Measurements from ENCODE around the gene PDIA6. TPM values are rescaled to one million over a fixed set of nuclear protein-coding genes. Genes with fewer than 3 reads are reported as not detected.

Gene PDIA6
- total RNA-seq, 1 donor from 2014 or later = 85.8 TPM

DNA sequence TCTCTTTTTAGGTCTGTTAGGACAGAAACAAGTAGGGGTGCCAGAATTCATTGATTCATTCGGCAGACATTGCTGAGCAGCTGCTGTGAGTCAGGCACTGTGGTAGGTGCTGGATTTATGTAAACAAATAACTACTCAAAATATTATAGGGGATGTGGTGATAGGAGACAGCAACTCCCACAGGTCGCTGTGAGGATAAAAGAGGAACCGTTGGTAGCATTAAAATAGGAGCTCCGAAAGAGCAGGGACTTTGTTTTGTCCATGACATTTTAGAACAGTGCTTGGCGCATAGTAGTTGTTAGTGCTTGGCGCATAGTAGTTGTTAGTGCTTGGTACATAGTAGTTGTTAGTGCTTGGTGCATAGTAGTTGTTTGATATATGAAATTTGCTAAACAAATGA lies 62.0 kb downstream of the PDIA6 start:
- Mint-ChIP-seq H3K27me3 (ENCODE audit: unreplicated experiment) (peaks cover 2% of the 10 kb centered on the region), H3K36me3 (ENCODE audit: unreplicated experiment) (no peaks in the 10 kb centered on the region), H3K9me3 (ENCODE audit: unreplicated experiment) (no peaks in the 10 kb centered on the region), H3K27ac (ENCODE audit: unreplicated experiment) (no peak overlapping the region), H3K4me3 (ENCODE audit: unreplicated experiment) (no peak overlapping the region), H3K4me1 (ENCODE audit: low read depth, unreplicated experiment) (no peaks in the 10 kb centered on the region)
- no peak for DNase-seq
- TF ChIP-seq, protein P1, sequence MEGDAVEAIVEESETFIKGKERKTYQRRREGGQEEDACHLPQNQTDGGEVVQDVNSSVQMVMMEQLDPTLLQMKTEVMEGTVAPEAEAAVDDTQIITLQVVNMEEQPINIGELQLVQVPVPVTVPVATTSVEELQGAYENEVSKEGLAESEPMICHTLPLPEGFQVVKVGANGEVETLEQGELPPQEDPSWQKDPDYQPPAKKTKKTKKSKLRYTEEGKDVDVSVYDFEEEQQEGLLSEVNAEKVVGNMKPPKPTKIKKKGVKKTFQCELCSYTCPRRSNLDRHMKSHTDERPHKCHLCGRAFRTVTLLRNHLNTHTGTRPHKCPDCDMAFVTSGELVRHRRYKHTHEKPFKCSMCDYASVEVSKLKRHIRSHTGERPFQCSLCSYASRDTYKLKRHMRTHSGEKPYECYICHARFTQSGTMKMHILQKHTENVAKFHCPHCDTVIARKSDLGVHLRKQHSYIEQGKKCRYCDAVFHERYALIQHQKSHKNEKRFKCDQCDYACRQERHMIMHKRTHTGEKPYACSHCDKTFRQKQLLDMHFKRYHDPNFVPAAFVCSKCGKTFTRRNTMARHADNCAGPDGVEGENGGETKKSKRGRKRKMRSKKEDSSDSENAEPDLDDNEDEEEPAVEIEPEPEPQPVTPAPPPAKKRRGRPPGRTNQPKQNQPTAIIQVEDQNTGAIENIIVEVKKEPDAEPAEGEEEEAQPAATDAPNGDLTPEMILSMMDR (IDR thresholded peaks at IDR 0.05; ENCODE audit: partially characterized antibody, unreplicated experiment) = no peak

DNA sequence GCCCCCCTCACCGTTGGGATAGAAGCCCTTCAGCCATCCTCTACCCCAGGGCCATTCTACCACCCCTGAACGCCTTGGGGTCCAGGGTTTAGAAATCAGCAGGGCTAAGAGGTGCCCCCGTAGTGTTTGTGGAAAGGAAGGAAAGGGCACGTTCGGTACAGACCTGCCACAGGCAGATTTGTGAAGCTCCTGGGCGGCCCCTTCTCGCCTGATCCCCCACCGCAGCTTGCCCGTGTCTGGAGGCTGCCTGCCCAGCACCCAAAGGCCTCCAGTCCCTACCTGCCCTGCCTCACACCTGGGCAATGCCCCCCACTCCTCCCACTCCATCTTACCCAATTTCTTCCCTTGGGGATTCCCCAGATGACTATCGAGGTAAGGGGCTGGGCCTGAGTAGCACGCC lies 69.9 kb downstream of the PDIA6 start:
- Mint-ChIP-seq H3K27ac (ENCODE audit: unreplicated experiment) (no peak overlapping the region), H3K4me1 (ENCODE audit: low read depth, unreplicated experiment) (no peaks in the 10 kb centered on the region), H3K36me3 (ENCODE audit: unreplicated experiment) (no peaks in the 10 kb centered on the region), H3K4me3 (ENCODE audit: unreplicated experiment) (no peak overlapping the region), H3K27me3 (ENCODE audit: unreplicated experiment) (peaks cover 3% of the 10 kb centered on the region), H3K9me3 (ENCODE audit: unreplicated experiment) (no peaks in the 10 kb centered on the region)
- TF ChIP-seq, protein P1 (IDR thresholded peaks at IDR 0.05; ENCODE audit: partially characterized antibody, unreplicated experiment) = no peak
- no peak for DNase-seq

DNA sequence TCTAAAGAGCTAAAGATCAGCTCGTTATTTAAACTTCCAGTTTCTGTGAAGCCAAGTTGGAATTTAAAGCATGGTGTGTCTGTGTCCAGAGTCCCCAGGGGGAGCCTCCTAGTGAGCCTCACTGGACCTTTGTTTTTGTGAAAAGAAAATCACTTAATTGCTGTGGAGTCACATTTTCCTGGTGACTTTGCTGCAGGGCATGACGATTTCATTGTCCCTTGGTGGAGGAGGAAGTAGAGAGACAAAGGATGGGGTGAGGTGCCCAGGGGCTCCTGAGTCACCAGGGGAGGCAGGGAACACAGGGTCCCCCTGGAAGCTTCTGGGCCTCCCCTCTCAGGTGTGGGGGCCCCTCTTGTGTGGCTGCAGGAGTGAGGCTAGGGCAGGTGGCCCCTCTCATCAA lies 71.4 kb downstream of the PDIA6 start:
- Mint-ChIP-seq H3K4me3 (ENCODE audit: unreplicated experiment) (no peak overlapping the region), H3K4me1 (ENCODE audit: low read depth, unreplicated experiment) (no peaks in the 10 kb centered on the region), H3K36me3 (ENCODE audit: unreplicated experiment) (no peaks in the 10 kb centered on the region), H3K27ac (ENCODE audit: unreplicated experiment) (no peak overlapping the region), H3K9me3 (ENCODE audit: unreplicated experiment) (peaks cover 1% of the 10 kb centered on the region), H3K27me3 (ENCODE audit: unreplicated experiment) (peaks cover 1% of the 10 kb centered on the region)
- TF ChIP-seq, protein P1 (IDR thresholded peaks at IDR 0.05; ENCODE audit: partially characterized antibody, unreplicated experiment) = no peak
- DNase-seq = no peak

DNA sequence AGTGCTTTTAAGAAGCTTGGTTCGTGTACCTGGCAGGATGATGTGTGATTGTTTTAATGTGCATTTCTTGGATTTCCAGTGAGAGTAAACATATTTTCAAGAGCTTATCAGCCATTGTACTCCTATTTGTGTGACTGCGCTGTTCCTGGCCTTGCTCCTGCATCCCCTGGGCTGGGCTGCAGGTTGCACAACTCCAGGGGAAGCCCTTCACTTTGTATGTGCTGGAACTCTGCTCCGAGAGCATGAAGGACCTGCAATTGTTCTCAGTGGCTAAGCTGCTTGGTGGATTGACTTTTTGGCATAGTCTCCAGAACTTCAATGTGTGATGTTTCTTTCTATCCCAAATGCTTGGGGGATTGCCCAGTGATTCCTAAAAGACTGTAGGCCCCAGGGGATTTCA lies 72.4 kb downstream of the PDIA6 start:
- H3K4me1 Mint-ChIP-seq (ENCODE audit: low read depth, unreplicated experiment) = no peaks in the 10 kb centered on the region
- no peak overlapping the region for H3K4me3 Mint-ChIP-seq (ENCODE audit: unreplicated experiment)
- H3K27ac Mint-ChIP-seq (ENCODE audit: unreplicated experiment) = no peak overlapping the region
- no peaks in the 10 kb centered on the region for H3K36me3 Mint-ChIP-seq (ENCODE audit: unreplicated experiment)
- H3K9me3 Mint-ChIP-seq (ENCODE audit: unreplicated experiment) = peaks cover 1% of the 10 kb centered on the region
- TF ChIP-seq, protein P1 (IDR thresholded peaks at IDR 0.05; ENCODE audit: partially characterized antibody, unreplicated experiment) = no peak
- H3K27me3 Mint-ChIP-seq (ENCODE audit: unreplicated experiment) = no peaks in the 10 kb centered on the region
- no peak for DNase-seq

DNA sequence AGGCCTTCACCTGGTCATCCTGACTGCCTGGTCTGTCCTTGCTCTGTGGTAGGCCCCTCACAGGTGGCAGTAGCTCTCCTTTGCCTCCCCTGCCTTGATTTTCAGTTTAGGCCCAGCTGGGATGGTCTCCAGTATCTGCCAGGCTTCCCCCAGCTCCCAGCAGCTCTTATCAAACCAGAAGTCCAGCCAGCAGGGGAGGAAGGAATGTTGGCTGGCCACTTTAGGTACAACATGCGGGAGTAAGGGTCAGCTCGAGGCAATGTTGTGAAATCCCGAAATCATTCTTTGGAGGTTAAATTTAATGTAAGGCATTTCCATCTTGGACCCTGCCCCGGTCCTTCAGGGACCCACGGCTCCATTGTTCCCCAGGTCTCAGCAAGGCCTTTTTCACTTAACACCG lies 74.4 kb downstream of the PDIA6 start:
- no peak for DNase-seq
- H3K4me1 Mint-ChIP-seq (ENCODE audit: low read depth, unreplicated experiment) = no peaks in the 10 kb centered on the region
- H3K4me3 Mint-ChIP-seq (ENCODE audit: unreplicated experiment) = no peak overlapping the region
- H3K9me3 Mint-ChIP-seq (ENCODE audit: unreplicated experiment) = peaks cover 1% of the 10 kb centered on the region
- no peak overlapping the region for H3K27ac Mint-ChIP-seq (ENCODE audit: unreplicated experiment)
- no peaks in the 10 kb centered on the region for H3K36me3 Mint-ChIP-seq (ENCODE audit: unreplicated experiment)
- TF ChIP-seq, protein P1 (IDR thresholded peaks at IDR 0.05; ENCODE audit: partially characterized antibody, unreplicated experiment) = no peak
- no peaks in the 10 kb centered on the region for H3K27me3 Mint-ChIP-seq (ENCODE audit: unreplicated experiment)
